Adipocyte (in vitro differentiated cells): Measurements from ENCODE around the gene RAG2.
A peak's percentile ranks its signal among the peaks of the same experiment; 100 is the strongest.

Experiments
- DNase-seq: peaks from one replicate; pipeline ENCODE4 v3.0.0-alpha.2; 2015; ENCODE audit warnings: low read depth
- H3K27me3 ChIP-seq: replicated peaks from 2 replicates; pipeline ENCODE4 v1.7.0; 2013; ENCODE audit warnings: mild to moderate bottlenecking, low read length, moderate library complexity; ENCODE audit not compliant: control insufficient read depth, insufficient read depth
- H3K36me3 ChIP-seq: 2 replicates; pipeline ENCODE4 v1.7.0; 2013; ENCODE audit warnings: low read length, mild to moderate bottlenecking, moderate library complexity; ENCODE audit not compliant: control insufficient read depth, insufficient read depth, severe bottlenecking
- H3K4me1 ChIP-seq: 2 replicates; pipeline ENCODE4 v1.7.0; 2013; ENCODE audit warnings: mild to moderate bottlenecking, low read length, moderate library complexity; ENCODE audit not compliant: control insufficient read depth, insufficient read depth
- H3K4me3 ChIP-seq: 2 replicates; pipeline ENCODE4 v1.7.0; 2013; ENCODE audit warnings: mild to moderate bottlenecking, low read length, moderate library complexity
- H3K9ac ChIP-seq: 2 replicates; pipeline ENCODE4 v1.7.0; 2013; ENCODE audit warnings: mild to moderate bottlenecking, low read length, moderate library complexity
- H3K9me3 ChIP-seq: 2 replicates; pipeline ENCODE4 v1.7.0; 2013; ENCODE audit warnings: mild to moderate bottlenecking, low read length, moderate library complexity; ENCODE audit not compliant: control insufficient read depth

RAG2 gene

DNA sequence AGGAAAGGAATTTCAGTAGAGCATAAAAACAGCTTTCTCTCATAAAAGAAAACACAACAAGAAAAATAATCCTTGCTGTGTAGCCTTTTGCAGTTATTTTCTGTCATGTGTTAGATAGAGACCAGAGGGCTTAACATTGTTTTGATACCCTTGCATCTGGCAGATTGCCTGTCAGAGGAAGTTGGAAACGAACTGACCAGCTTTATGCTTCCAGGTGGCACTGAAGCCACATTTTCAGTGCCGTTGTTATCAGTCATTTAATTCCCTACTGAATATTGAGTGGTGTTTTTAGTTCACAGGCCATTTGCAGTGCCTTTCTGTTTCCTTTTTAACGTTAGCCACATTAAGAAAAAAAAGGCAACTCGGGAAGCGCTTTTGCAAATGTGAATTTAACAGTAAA, 21.5 kb upstream of the RAG2 start:
- no peaks in the 10 kb centered on the region for H3K9me3 ChIP-seq
- peak; percentile 12 for DNase-seq
- H3K9ac ChIP-seq = no peak overlapping the region
- no peaks in the 10 kb centered on the region for H3K36me3 ChIP-seq
- H3K4me1 ChIP-seq = peaks cover 7% of the 10 kb centered on the region
- H3K4me3 ChIP-seq = peak overlapping the region; percentile 2
- no peaks in the 10 kb centered on the region for H3K27me3 ChIP-seq

DNA sequence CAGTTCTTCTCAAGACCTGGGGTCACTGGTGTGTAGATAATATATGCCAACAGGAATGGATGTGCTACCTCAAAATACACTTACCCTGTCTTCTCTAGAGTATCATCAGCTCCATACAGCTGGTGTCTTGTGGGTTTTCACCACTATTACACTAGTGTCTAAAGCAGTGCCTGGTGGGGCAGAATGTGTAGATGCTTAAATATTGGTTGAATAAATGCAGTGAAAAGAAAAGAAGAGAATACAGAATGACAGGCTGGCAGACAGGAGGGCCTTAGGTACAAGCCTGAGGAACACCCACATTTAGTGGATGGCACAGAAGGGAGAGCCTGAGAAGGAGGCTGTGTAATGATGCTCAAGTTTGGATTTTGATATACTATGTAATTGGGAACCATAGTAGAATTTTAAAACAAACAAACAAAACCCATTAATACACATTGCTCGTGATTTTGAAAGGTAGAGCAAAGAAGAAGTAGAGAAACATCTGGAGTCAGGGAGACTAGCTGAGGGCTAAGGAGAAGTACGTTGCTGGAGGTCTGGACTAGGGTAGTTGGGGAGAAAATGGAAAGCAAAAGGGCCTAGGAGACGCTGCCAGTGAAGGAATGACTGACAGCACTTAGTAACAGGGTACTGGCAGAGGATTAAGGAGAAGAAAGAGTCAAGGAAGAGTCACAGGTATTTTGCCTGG, 20.5 kb upstream of the RAG2 start:
- H3K36me3 ChIP-seq = no peaks in the 10 kb centered on the region
- H3K9me3 ChIP-seq = no peaks in the 10 kb centered on the region
- H3K4me3 ChIP-seq = no peak overlapping the region
- H3K4me1 ChIP-seq = peaks cover 7% of the 10 kb centered on the region
- DNase-seq = no peak
- H3K27me3 ChIP-seq = no peaks in the 10 kb centered on the region
- H3K9ac ChIP-seq = no peak overlapping the region

DNA sequence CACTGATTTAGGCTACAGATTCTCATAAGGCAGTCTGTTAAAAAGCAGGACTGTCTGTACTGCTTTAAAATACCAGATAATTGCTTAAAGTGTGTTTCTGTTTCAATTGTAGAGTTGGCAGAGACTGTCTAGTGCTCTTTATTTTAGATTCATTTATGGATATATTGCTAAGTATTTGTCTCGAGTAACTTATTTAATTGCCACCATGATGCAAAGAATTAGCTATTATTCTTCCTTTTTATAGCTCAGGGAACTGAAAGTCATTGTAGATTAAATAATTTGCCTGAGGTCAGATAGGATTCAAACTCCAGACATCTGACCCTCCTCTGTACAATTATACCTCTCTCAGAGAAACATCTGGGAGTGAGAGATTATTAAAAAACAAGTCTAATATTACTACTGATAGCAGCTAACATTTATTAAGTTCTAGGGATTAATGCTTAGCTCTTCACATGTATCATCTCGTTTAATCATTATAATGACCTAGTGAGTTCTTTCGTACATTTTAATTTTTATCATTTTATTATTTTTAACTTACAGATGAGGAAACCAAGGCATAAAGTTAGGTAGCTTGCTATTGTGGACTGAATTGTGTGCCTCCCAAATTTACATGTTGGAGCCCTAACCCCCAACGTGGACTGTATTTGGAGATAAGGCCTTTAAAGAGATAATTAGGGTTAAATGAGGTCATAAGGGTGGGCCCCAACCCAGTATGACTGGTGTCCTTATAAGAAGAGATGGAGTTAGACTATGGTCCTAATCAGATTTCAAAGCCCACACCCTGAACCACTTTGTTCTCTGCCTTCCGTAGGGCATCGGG, 19.7 kb upstream of the RAG2 start:
- Histone ChIP-seq H3K27me3 (no peaks in the 10 kb centered on the region), H3K4me3 (no peak overlapping the region), H3K9ac (no peak overlapping the region), H3K9me3 (no peaks in the 10 kb centered on the region), H3K4me1 (peaks cover 7% of the 10 kb centered on the region), H3K36me3 (no peaks in the 10 kb centered on the region)
- no peak for DNase-seq

DNA sequence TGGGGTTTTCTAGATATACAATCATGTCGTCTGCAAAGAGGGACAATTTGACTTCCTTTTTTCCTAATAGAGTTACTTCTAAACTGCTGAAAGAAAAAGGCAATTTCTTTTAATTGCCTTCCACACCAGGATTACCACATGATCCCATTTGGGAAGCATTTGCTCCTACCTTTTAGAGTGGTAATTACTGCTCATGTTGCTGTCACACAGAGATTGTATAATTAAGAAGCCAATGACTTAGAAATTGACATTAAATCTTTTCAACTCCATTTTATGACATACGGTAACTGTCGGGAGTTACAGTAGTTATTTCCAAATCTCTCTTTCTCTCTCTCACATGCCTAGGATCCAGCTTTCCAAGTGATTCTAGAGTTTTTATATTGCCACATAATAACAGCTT, 17.8 kb upstream of the RAG2 start:
- H3K9me3 ChIP-seq = no peaks in the 10 kb centered on the region
- no peaks in the 10 kb centered on the region for H3K36me3 ChIP-seq
- no peak for DNase-seq
- no peak overlapping the region for H3K9ac ChIP-seq
- H3K4me3 ChIP-seq = no peak overlapping the region
- no peaks in the 10 kb centered on the region for H3K27me3 ChIP-seq
- peaks cover 7% of the 10 kb centered on the region for H3K4me1 ChIP-seq

DNA sequence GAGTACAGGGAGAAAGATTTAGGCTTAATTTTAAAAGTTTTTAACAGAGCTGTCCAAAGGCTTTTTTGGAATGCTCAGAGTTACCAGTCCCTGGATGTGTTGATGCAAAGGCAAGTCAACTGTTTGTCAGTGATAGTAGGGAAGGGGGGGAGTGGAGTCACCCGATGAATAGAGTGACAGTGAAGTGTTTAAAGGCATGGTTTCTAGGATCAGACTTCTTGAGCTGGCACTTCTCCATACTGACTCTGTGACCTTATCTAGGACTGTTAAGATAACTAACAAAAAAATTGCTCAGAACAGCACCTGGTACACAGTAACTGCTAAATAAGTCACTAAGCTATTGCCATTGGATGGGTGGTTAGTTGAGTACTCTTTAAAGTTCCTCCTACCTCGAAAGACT, 11.3 kb upstream of the RAG2 start:
- Histone ChIP-seq H3K36me3 (no peaks in the 10 kb centered on the region), H3K27me3 (no peaks in the 10 kb centered on the region), H3K9me3 (no peaks in the 10 kb centered on the region), H3K4me1 (no peaks in the 10 kb centered on the region), H3K9ac (no peak overlapping the region), H3K4me3 (no peak overlapping the region)
- no peak for DNase-seq

DNA sequence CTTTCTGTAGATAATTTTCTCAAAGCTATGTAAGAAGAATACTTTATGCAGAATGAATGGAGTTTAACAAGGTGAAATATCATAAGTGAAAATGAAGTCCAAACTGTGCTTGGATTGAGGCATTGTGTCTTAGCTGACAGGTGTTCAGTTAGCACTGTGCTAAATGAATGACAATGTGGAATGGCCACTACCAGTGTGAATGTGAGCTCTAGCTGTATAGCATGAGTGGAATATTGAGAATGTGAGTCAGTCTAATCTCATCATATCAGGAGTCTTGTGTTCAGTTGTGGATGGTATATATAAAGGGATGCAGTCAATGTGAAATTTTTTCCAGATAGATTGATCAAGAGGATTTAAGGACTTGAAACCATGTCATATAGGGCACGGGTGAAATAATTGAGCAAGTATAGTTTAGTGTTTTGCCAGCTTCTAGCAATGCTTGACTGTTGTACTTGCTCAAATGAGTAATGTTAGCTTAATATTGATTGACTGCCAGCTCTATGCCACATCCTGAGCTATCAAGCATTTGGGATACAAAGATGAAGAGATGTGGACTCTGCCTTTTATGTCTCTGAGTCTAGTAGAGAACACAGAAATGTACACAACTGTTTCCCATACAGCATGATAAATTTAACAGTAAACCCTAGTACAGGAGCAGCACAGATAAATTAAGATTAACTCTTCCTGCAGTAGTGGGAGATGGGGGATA, 10.6 kb upstream of the RAG2 start:
- H3K4me3 ChIP-seq = no peak overlapping the region
- H3K9me3 ChIP-seq = no peaks in the 10 kb centered on the region
- no peak for DNase-seq
- no peaks in the 10 kb centered on the region for H3K4me1 ChIP-seq
- H3K27me3 ChIP-seq = no peaks in the 10 kb centered on the region
- no peak overlapping the region for H3K9ac ChIP-seq
- no peaks in the 10 kb centered on the region for H3K36me3 ChIP-seq

DNA sequence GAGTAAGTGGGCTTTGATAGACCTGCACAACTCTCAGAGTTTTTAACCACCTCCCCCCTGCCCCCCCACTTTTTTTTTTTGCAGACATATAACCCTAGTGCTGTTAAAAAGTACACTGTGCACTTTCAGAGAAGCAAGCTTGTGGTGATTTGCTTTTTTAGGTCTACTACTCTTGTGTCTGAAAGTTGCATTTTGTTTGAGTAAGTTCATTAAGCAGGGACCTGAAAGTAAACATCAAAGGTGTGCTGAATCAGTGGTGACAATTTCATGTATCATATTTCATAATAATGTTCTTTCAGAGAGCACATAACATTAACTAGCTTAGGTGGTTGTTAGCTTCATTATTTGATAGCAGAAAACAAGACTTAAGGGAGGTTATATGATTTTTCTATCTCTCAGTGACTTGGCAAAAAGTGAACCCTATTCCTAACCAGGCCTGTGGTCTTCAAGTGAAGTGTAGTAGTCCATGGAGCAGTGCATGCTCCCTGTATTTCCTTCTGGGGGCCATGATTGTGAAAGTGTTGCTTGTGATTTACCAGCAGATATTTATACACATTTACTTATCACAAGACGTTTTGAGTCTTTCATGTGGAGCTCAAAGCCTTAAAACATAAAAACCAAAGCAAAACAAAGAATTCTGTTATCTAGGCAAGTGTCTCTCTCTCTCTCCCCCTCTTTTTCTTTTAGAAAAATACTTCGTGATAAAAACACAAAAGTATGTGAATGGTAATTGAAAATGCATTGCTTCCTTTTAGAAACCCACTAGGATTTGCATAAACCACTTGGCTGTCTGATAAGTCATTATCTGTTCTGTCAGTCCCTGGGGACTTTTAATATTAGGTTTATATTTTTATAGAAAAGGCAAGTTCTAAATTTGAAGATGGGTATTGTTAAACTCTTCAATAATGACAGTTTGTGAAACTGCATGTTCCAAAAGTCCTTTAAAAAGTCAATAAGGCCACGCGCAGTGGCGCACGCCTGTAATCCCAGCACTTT, 7.5 kb upstream of the RAG2 start:
- Histone ChIP-seq H3K9ac (no peak overlapping the region), H3K9me3 (no peaks in the 10 kb centered on the region), H3K36me3 (no peaks in the 10 kb centered on the region), H3K4me1 (no peaks in the 10 kb centered on the region), H3K4me3 (no peak overlapping the region), H3K27me3 (no peaks in the 10 kb centered on the region)
- DNase-seq = no peak

DNA sequence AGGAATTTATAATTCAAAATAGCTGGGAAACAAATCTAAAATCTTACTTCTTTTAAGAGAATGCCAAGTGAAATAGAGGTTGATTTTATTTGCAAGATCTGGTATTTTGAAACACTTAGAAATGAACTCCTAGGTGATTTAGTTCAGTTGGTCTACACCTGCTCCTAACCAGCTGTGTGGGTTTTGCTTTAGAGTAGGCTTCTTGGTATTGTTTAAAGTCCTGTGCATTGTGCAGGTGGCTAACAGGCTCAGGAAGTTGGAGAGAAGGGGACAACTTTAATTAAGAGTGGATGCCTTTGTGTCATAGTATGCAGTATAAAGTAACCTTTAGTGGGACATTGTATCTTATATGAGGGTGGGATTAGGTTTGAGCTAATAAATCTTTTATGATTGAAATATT, 4.1 kb upstream of the RAG2 start:
- H3K27me3 ChIP-seq = no peaks in the 10 kb centered on the region
- H3K9me3 ChIP-seq = no peaks in the 10 kb centered on the region
- no peaks in the 10 kb centered on the region for H3K36me3 ChIP-seq
- H3K4me1 ChIP-seq = no peaks in the 10 kb centered on the region
- DNase-seq = no peak
- H3K4me3 ChIP-seq = no peak overlapping the region
- no peak overlapping the region for H3K9ac ChIP-seq

DNA sequence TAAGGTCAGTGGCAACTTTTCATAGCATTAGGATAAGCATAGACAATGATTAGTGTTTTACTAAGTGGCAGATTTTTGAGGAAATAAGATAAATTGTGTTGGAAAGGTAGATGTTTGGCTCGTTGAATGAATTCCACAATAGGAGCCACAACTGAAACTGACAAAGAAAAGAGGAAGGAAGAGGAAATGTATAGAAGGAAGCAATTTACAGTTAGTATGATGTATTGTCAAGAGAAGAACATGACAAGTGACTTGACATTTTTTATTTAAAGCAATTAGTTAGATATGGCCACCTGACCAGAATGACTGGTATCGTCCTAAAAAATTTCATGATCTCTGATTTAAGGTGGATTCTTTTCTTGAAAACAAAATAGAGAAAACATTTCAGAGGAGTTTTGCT, 3.1 kb upstream of the RAG2 start:
- H3K9me3 ChIP-seq = no peaks in the 10 kb centered on the region
- H3K4me3 ChIP-seq = no peak overlapping the region
- H3K36me3 ChIP-seq = no peaks in the 10 kb centered on the region
- H3K27me3 ChIP-seq = no peaks in the 10 kb centered on the region
- no peak overlapping the region for H3K9ac ChIP-seq
- no peak for DNase-seq
- H3K4me1 ChIP-seq = no peaks in the 10 kb centered on the region

DNA sequence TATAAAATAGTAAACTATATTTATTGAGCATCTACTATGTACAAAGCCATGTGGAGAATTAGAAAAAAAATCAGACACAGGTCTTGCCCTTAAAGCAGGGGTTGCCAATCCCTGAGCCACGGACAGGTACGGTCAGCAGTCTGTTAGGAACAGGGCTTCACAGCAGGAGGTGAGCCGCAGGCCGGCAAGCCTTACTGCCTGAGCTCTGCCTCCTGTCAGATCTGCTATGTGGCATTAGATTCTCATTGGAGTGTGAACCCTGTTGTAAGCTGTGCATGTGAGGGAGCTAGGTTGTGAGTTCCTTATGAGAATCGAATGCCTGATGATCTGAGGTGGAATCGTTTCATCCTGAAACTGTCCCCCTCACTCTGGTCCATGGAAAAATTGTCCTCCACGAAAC, 2.1 kb upstream of the RAG2 start:
- H3K9ac ChIP-seq = no peak overlapping the region
- no peak for DNase-seq

More for the DNA sequence above, 2.1 kb upstream of the RAG2 start:
- Histone ChIP-seq H3K36me3 (no peaks in the 10 kb centered on the region), H3K4me1 (peaks cover 3% of the 10 kb centered on the region), H3K4me3 (no peak overlapping the region), H3K27me3 (no peaks in the 10 kb centered on the region), H3K9me3 (no peaks in the 10 kb centered on the region)
